ENCODE measurements around the gene GABARAPL1. TPM values are rescaled to one million over a fixed set of nuclear protein-coding genes. Genes with fewer than 3 reads are reported as not detected.
A peak's percentile ranks its signal among the peaks of the same experiment; 100 is the strongest.

GABARAPL1 gene
- total and polyA plus RNA-seq, 4 donors: 74.5 to 111 (median 93.8) TPM

DNA sequence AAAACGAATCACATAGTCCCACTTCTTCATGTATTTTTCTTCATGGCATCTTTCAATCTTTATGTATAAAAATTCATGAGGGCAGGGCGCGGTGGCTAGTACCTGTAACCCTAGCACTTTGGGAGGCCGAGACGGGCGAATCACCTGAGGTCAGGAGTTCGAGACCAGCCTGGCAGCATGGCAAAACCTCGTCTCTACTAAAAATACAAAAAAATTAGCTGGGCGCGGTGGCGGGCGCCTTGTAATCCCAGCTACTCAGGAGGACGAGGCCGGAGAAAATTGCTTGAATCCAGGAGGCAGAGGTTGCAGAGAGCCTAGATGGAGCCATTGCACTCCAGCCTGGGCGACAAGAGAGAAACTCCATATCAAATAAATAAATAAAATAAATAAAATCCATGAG is 2.5 kb upstream of the GABARAPL1 start:
- H3K4me1 ChIP-seq (ENCODE audit: control insufficient read depth in 1 of 2, insufficient read depth in 2 of 2, low read length in 2 of 2): no peaks in the 10 kb centered on the region
- 94 to 96% methylated on average over 15 of the region's 15 CpGs for WGBS, 2 donors
- H3K4me3 ChIP-seq (ENCODE audit: low read length in 2 of 2): no peak overlapping the region
- H3K36me3 ChIP-seq (ENCODE audit: control insufficient read depth in 1 of 2, insufficient read depth in 2 of 2, low read length in 1 of 2): no peaks in the 10 kb centered on the region
- H3K27me3 ChIP-seq (ENCODE audit: control insufficient read depth in 1 of 2, insufficient read depth in 2 of 2, low read length in 1 of 2): no peaks in the 10 kb centered on the region
- ATAC-seq (ENCODE audit: low FRiP score) (no peak), DNase-seq (no peak)
- no peak overlapping the region for H3K27ac ChIP-seq (ENCODE audit: low read depth in 1 of 2, low read length in 2 of 2)
- H3K9me3 ChIP-seq (ENCODE audit: control insufficient read depth, low read length): no peaks in the 10 kb centered on the region
- intact Hi-C loops (cut with DNase I): loop anchor here (10.0 kb wide), 3 partner anchors 155 to 1305 kb away; no protein-coding TSS in a partner anchor

DNA sequence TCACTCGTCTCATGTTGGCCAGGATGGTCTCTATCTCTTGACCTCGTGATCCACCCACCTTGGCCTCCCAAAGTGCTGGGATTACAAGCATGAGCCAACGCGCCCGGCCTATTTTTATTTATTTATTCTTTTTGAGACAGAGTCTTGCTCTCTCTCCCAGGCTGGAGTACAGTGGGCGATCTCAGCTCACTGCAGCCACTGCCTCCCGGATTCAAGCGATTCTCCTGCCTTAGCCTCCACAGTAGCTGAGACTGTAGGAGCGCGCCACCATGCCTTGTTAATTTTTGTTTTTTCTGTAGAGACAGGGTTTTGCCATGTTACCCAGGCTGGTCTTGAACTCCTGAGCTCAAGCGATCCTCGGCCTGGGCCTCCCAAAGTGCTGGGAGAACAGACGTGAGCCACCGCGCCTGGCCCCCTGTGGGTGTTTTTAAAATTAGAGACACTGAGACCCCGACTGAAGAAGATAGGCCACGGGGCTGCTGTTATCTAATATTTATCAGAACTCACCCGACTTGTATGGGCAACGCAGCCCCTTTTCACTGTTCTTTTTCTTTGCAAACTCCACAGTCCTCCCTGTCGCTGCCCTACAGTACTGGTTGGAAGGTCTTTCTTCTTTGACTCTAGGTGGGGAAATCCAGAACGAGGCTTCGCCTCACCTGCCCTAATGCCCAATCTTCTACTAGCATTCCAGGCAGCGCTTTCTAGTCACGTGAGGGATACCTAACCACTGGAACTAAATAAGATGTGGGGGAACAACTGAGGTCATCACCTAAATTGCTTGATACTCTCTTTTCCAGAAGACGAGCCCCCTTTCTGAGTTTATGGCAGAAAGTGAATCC is 1.4 kb upstream of the GABARAPL1 start:
- DNase-seq (no peak), ATAC-seq (ENCODE audit: low FRiP score) (no peak)
- Histone ChIP-seq H3K27me3 (ENCODE audit: control insufficient read depth in 1 of 2, insufficient read depth in 2 of 2, low read length in 1 of 2) (no peaks in the 10 kb centered on the region), H3K27ac (ENCODE audit: low read depth in 1 of 2, low read length in 2 of 2) (no peak overlapping the region), H3K9me3 (ENCODE audit: control insufficient read depth, low read length) (no peaks in the 10 kb centered on the region), H3K36me3 (ENCODE audit: control insufficient read depth in 1 of 2, insufficient read depth in 2 of 2, low read length in 1 of 2) (no peaks in the 10 kb centered on the region), H3K4me1 (ENCODE audit: control insufficient read depth in 1 of 2, insufficient read depth in 2 of 2, low read length in 2 of 2) (no peaks in the 10 kb centered on the region), H3K4me3 (ENCODE audit: low read length in 2 of 2) (no peak overlapping the region)
- WGBS, 2 donors: 92 to 93% methylated on average over 25 of the region's 25 CpGs
- intact Hi-C loops (cut with DNase I): loop anchor here (10.0 kb wide), 3 partner anchors 153 to 1307 kb away; no protein-coding TSS in a partner anchor

DNA sequence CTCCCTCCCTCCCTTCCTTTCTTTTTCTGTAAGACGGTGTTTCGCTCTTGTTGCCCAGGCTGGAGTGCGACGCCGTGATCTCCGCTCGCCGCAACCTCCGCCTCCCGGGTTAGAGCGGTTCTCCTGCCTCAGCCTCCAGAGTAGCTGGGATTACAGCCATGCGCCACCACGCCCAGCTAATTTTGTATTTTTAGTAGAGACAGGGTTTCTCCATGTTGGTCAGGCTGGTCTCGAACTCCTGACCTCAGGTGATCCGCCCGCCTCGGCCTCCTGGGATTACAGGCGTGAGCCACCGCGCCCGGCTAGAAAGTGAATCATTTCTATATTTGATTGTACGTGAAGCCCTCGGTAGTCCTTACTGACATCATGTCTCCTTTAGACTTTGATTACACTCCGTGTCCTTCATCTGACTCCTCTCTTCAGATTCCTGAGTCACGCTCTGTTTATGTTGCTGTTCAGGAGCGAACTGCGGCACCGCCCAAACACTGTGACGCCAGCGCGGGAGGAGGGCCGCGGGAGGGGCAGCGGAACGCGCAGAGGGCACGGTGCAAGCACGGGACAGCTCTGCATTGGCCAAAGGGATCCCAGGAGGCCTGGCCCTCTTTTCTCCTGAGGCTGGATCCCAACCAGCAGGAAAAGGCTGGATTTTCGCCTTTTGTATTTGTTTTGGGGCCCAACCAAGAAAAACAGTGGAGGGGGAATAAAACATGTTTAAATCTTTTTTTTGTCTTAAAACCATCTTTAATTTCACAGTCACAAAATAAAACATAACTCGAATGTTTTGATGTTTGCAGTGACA is 538 bp upstream of the GABARAPL1 start:
- H3K9me3 ChIP-seq (ENCODE audit: control insufficient read depth, low read length): no peaks in the 10 kb centered on the region
- ATAC-seq (ENCODE audit: low FRiP score) (peak; percentile 96), DNase-seq (peak; percentile 98 to 99)
- H3K36me3 ChIP-seq (ENCODE audit: control insufficient read depth in 1 of 2, insufficient read depth in 2 of 2, low read length in 1 of 2): no peaks in the 10 kb centered on the region
- H3K27me3 ChIP-seq (ENCODE audit: control insufficient read depth in 1 of 2, insufficient read depth in 2 of 2, low read length in 1 of 2): no peaks in the 10 kb centered on the region
- H3K4me3 ChIP-seq (ENCODE audit: low read length in 2 of 2): peak overlapping the region; percentile 55 to 97
- peak overlapping the region; percentile 88 to 99 for H3K27ac ChIP-seq (ENCODE audit: low read depth in 1 of 2, low read length in 2 of 2)
- intact Hi-C loops (cut with DNase I): loop anchor here (2.0 to 10.0 kb wide), 4 partner anchors 153 to 1307 kb away; partner anchors contain the start of gene YBX3 (in 1 of the 2)
- no peaks in the 10 kb centered on the region for H3K4me1 ChIP-seq (ENCODE audit: control insufficient read depth in 1 of 2, insufficient read depth in 2 of 2, low read length in 2 of 2)
- 27% methylated on average over 40 of the region's 40 CpGs for WGBS, 2 donors

DNA sequence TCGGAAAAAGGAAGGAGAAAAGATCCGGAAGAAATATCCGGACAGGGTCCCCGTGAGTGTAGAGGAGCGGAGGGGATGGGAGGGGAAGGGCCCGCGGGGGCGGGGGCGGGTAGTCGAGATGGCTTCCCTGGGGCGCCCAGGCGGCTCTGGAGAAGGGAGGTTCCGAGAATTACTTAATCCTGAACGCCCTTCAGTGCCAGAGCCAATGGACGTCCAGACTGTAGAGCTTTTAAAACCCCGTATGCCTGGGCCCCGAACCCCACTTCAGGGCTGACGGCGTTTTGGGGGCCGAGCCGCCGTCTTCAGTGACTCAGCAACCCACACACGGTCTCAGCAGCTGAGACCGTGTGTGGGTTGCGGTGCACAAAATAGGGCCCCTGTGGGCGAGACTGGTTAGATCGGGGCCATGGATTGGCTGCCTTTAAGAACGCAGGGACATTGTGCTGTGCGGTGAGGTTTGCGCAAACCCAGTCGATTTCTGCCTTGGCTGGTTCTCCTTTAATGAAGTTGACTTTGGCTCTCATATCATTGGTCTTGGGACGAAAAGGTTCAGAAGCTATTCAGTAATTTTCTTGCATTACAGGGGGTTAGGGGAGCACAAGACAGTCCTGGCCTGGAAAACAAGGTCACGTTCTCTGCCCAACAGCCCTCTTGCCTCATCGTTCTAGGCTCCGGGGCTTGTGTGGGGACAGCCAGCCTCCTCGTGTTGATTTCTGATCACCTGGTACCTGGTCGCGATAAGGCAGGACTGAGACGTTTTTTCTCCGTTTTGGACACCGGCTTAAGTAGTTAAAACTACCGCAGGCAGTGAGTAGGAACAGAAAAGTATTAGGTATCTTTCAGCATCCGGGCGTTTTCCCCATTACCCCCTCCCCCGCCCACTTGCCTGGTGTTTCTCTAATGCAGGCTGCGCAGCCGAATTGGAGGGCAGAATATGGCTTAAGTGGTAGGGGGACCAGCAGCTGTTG is 775 bp downstream of the GABARAPL1 start:
- Histone ChIP-seq H3K36me3 (ENCODE audit: control insufficient read depth in 1 of 2, insufficient read depth in 2 of 2, low read length in 1 of 2) (no peaks in the 10 kb centered on the region), H3K27ac (ENCODE audit: low read depth in 1 of 2, low read length in 2 of 2) (peak overlapping the region; percentile 88 to 99), H3K9me3 (ENCODE audit: control insufficient read depth, low read length) (no peaks in the 10 kb centered on the region), H3K4me3 (ENCODE audit: low read length in 2 of 2) (peak overlapping the region; percentile 55 to 97), H3K4me1 (ENCODE audit: control insufficient read depth in 1 of 2, insufficient read depth in 2 of 2, low read length in 2 of 2) (no peaks in the 10 kb centered on the region), H3K27me3 (ENCODE audit: control insufficient read depth in 1 of 2, insufficient read depth in 2 of 2, low read length in 1 of 2) (no peaks in the 10 kb centered on the region)
- ATAC-seq (ENCODE audit: low FRiP score): peak; percentile 82
- WGBS, 2 donors: 0% methylated on average over 44 to 47 of the region's 47 CpGs
- intact Hi-C loops (cut with DNase I): loop anchor here (2.0 to 10.0 kb wide), 4 partner anchors 151 to 1309 kb away; partner anchors contain the start of gene YBX3 (in 1 of the 2)
- DNase-seq: peak; percentile 87 to 89

DNA sequence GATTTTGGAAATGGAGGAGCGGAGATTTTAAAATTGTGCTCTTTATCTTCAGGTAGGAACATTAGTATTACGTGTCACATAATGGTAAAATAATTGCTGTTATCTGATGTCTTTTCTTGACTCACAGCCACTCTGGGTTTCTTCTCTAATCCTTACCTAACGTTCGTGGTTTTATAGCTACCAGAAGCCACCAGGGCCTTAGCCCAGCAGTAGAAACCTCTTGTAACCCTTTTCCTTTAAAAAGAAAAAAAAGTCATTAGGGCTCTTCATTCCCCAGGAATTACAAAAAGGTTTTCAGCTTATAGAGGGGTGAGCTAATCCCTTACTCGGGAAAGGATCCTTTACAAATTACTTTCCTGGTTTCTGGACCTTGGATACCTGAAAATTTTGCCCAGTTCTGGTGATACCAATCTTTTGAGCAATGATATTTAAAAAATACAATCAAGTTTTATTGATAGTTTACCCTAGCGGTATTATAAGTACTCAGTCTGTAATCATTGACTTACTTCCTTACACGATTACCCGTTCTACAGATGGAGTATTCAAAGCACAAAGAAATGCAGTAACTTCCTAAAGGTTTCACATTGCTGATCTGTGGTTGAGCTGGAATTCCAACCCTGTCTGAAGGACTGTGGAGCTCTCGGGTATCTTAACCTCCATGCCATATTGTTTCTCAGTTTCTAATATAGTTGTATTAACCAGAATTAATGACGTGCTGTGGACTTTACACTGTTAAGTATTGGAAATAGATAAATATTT is 1.6 kb downstream of the GABARAPL1 start:
- DNase-seq: no peak
- peak overlapping the region; percentile 55 to 97 for H3K4me3 ChIP-seq (ENCODE audit: low read length in 2 of 2)
- peak overlapping the region; percentile 88 to 99 for H3K27ac ChIP-seq (ENCODE audit: low read depth in 1 of 2, low read length in 2 of 2)
- no peaks in the 10 kb centered on the region for H3K4me1 ChIP-seq (ENCODE audit: control insufficient read depth in 1 of 2, insufficient read depth in 2 of 2, low read length in 2 of 2)
- no peaks in the 10 kb centered on the region for H3K36me3 ChIP-seq (ENCODE audit: control insufficient read depth in 1 of 2, insufficient read depth in 2 of 2, low read length in 1 of 2)
- ATAC-seq (ENCODE audit: low FRiP score): no peak
- WGBS, 2 donors: 10 to 12% methylated on average over 10 of the region's 10 CpGs
- H3K27me3 ChIP-seq (ENCODE audit: control insufficient read depth in 1 of 2, insufficient read depth in 2 of 2, low read length in 1 of 2): no peaks in the 10 kb centered on the region
- intact Hi-C loops (cut with DNase I): loop anchor here (10.0 kb wide), 3 partner anchors 150 to 1310 kb away; no protein-coding TSS in a partner anchor
- H3K9me3 ChIP-seq (ENCODE audit: control insufficient read depth, low read length): no peaks in the 10 kb centered on the region

DNA sequence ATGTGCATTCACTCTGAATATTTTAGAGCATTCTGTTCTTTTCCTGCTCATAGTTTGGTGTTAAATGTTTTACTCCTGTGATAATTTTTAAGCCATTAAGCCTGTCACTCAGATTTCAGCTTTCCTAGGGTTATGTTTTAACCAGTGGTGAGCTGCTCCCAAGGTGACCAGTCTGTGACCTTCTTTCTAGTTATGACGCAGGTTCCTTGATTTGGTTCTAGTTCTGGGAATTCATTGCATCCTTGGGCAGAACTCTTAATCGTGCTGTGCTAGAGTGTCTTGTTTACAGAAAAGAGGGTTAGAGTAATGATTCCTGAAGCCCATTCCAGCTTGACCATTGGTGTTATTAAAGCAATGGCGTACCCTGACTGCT is 2.2 kb downstream of the GABARAPL1 start:
- ATAC-seq (ENCODE audit: low FRiP score): no peak
- Histone ChIP-seq H3K27me3 (ENCODE audit: control insufficient read depth in 1 of 2, insufficient read depth in 2 of 2, low read length in 1 of 2) (no peaks in the 10 kb centered on the region), H3K9me3 (ENCODE audit: control insufficient read depth, low read length) (no peaks in the 10 kb centered on the region), H3K27ac (ENCODE audit: low read depth in 1 of 2, low read length in 2 of 2) (peak overlapping the region; percentile 30 to 50), H3K4me1 (ENCODE audit: control insufficient read depth in 1 of 2, insufficient read depth in 2 of 2, low read length in 2 of 2) (peaks cover 0 to 2% of the 10 kb centered on the region in 2 donors), H3K36me3 (ENCODE audit: control insufficient read depth in 1 of 2, insufficient read depth in 2 of 2, low read length in 1 of 2) (no peaks in the 10 kb centered on the region), H3K4me3 (ENCODE audit: low read length in 2 of 2) (peak overlapping the region in 1 of 2 donors; percentile 97)
- intact Hi-C loops (cut with DNase I): loop anchor here (10.0 kb wide), 3 partner anchors 150 to 1310 kb away; no protein-coding TSS in a partner anchor
- DNase-seq: no peak
- WGBS, 2 donors: 53 to 64% methylated on average over 3 of the region's 3 CpGs

DNA sequence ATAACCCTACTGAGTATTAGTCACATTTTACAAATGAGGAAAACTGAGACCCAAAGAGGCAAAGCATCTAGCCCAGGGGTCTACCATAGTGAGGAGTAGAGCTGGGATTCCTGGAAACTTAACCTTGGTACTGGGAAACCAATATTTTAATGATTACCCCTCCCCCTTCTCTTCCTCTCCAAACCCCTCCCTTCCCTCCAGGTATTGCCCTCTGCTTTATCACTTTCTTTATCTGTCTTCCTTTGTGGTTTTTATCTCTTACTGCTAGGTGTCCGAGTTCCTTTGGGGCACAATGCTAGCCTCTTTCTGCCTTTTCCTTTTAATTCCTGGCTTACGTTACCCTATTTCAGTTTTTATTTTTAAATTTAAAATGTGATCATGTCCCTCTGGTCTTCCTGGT is 2.8 kb downstream of the GABARAPL1 start:
- peaks cover 0 to 3% of the 10 kb centered on the region in 2 donors for H3K4me1 ChIP-seq (ENCODE audit: control insufficient read depth in 1 of 2, insufficient read depth in 2 of 2, low read length in 2 of 2)
- intact Hi-C loops (cut with DNase I): loop anchor here (10.0 kb wide), 3 partner anchors 149 to 1311 kb away; no protein-coding TSS in a partner anchor
- ATAC-seq (ENCODE audit: low FRiP score) (no peak), DNase-seq (no peak)
- peak overlapping the region in 1 of 2 donors; percentile 97 for H3K4me3 ChIP-seq (ENCODE audit: low read length in 2 of 2)
- no peaks in the 10 kb centered on the region for H3K27me3 ChIP-seq (ENCODE audit: control insufficient read depth in 1 of 2, insufficient read depth in 2 of 2, low read length in 1 of 2)
- WGBS, 2 donors: 68 to 77% methylated on average over 2 of the region's 2 CpGs
- H3K9me3 ChIP-seq (ENCODE audit: control insufficient read depth, low read length): no peaks in the 10 kb centered on the region
- H3K27ac ChIP-seq (ENCODE audit: low read depth in 1 of 2, low read length in 2 of 2): no peak overlapping the region
- no peaks in the 10 kb centered on the region for H3K36me3 ChIP-seq (ENCODE audit: control insufficient read depth in 1 of 2, insufficient read depth in 2 of 2, low read length in 1 of 2)
